HG03469 (cell line): ENCODE data around the gene ALOX12B.
"Not testable (repeated sequence)": the region's sequence is repeated elsewhere in the genome, so short reads cannot be mapped to it uniquely, and the experiment has no call there.

ENCODE experiments used
- ATAC-seq: cut with Tn5 transposase; IDR thresholded peaks from one replicate; pipeline ENCODE4 v1.9.1; 2021; ENCODE audit warnings: mild to moderate bottlenecking, moderate library complexity, moderate number of reproducible peaks; ENCODE audit not compliant: unreplicated experiment

The ALOX12B gene

GRCh38 chr17:8046929-8047768 is 40.4 kb downstream of the ALOX12B start:
- ATAC-seq, result no peak

GRCh38 chr17:8046306-8046928 is 41.1 kb downstream of the ALOX12B start:
- no peak for ATAC-seq

- no peak for ATAC-seq
Observed at GRCh38 chr17:8044819-8045810, 42.4 kb downstream of the ALOX12B start.

GRCh38 chr17:8041979-8042378 is 45.5 kb downstream of the ALOX12B start:
- no peak for ATAC-seq

GRCh38 chr17:8041249-8041928 is 46.1 kb downstream of the ALOX12B start:
- no peak for ATAC-seq

GRCh38 chr17:8039611-8040168 is 47.8 kb downstream of the ALOX12B start:
- no peak for ATAC-seq

- ATAC-seq, result no peak
Observed at GRCh38 chr17:8038954-8039610, 48.4 kb downstream of the ALOX12B start, which contains the start of gene ALOX15B. Gene ALOX15B (plus strand): TSS chr17:8039059. CDS start chr17:8039156, 97 bp downstream.

- ATAC-seq, result no peak
Observed at GRCh38 chr17:8032442-8032841, 55.1 kb downstream of the ALOX12B start.

- ATAC-seq, result no peak
Observed at GRCh38 chr17:8031950-8032349, 55.6 kb downstream of the ALOX12B start.

GRCh38 chr17:8031261-8031661 is 56.3 kb downstream of the ALOX12B start:
- no peak for ATAC-seq

- no peak for ATAC-seq
Observed at GRCh38 chr17:8029121-8029520, 58.4 kb downstream of the ALOX12B start.

- ATAC-seq, result no peak
Observed at GRCh38 chr17:8025176-8025911, 62.2 kb downstream of the ALOX12B start.

GRCh38 chr17:8024161-8024560 is 63.4 kb downstream of the ALOX12B start:
- not testable (repeated sequence) for ATAC-seq
